ENCODE results near the gene TNMD. TPM values are rescaled to one million over a fixed set of nuclear protein-coding genes. Genes with fewer than 3 reads are reported as not detected.

The TNMD gene
- total and polyA plus RNA-seq, 9 donors, result 0.42 to 14.9 (median 1.6) TPM

- WGBS, 3 donors, result 36 to 55% (median 55%) methylated on average over 1 of the region's 1 CpG
Observed at GRCh38 chrX:100600758-100601157, 16.0 kb downstream of the TNMD start.

DNA sequence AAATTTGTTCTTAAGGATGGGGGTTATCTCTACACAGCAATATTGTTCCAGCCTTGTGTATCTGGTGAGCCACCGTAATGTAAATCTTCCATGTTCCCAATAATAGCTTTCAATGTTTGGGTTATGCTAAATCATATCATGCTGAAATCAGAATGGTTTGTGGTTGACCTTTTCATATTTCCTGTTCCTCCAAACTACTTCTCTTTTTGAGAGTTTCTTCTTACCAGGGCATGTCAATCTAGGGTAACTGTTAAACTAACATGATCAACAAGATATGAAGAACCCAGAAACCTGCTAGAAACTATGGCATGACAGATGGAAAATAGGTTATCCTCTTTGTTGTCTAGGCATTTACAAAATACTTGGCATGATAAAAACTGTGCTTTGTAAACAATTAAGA, 22.0 kb downstream of the TNMD start:
- no peak overlapping the region for H3K27ac ChIP-seq
- no peak for TF ChIP-seq POLR2A (IDR thresholded peaks at IDR 0.05)
- TF ChIP-seq EP300 (IDR thresholded peaks at IDR 0.05), result no peak
- no peak for TF ChIP-seq CTCF (IDR thresholded peaks at IDR 0.05)
- H3K9me3 ChIP-seq, result no peaks in the 10 kb centered on the region
- H3K4me1 ChIP-seq (ENCODE audit: insufficient read depth), result no peaks in the 10 kb centered on the region
- no peaks in the 10 kb centered on the region for H3K36me3 ChIP-seq
- DNase-seq, result no peak
- H3K4me3 ChIP-seq, result no peak overlapping the region
- H3K27me3 ChIP-seq, result no peaks in the 10 kb centered on the region
- intact Hi-C loops (cut with DNase I), result loop anchor here in 1 of 4 donors (5.0 kb wide), 1 partner anchor 94 kb away; no protein-coding TSS in a partner anchor
- 85 to 88% (median 87%) methylated on average over 1 of the region's 1 CpG for WGBS, 3 donors

More at GRCh38 chrX:100600758-100601157, 16.0 kb downstream of the TNMD start:
- Histone ChIP-seq H3K27ac (no peak overlapping the region), H3K36me3 (no peaks in the 10 kb centered on the region), H3K9me3 (no peaks in the 10 kb centered on the region), H3K4me1 (ENCODE audit: insufficient read depth) (no peaks in the 10 kb centered on the region), H3K4me3 (no peak overlapping the region), H3K27me3 (no peaks in the 10 kb centered on the region)
- no peak for DNase-seq
- intact Hi-C loops (cut with DNase I), result no loop called here
- TF ChIP-seq EP300 (IDR thresholded peaks at IDR 0.05), result no peak
- TF ChIP-seq POLR2A (IDR thresholded peaks at IDR 0.05), result no peak
- TF ChIP-seq CTCF (IDR thresholded peaks at IDR 0.05), result no peak

GRCh38 chrX:100609591-100609990, 24.9 kb downstream of the TNMD start:
- H3K9me3 ChIP-seq, result no peaks in the 10 kb centered on the region
- no peaks in the 10 kb centered on the region for H3K4me1 ChIP-seq (ENCODE audit: insufficient read depth)
- DNase-seq, result no peak
- H3K27ac ChIP-seq, result no peak overlapping the region
- H3K4me3 ChIP-seq, result no peak overlapping the region
- 3 to 12% (median 10%) methylated on average over 1 of the region's 1 CpG for WGBS, 3 donors
- no peak for TF ChIP-seq POLR2A (IDR thresholded peaks at IDR 0.05)
- TF ChIP-seq CTCF (IDR thresholded peaks at IDR 0.05), result peak in 1 of 3 donors; percentile 21
- TF ChIP-seq EP300 (IDR thresholded peaks at IDR 0.05), result no peak
- H3K36me3 ChIP-seq, result no peaks in the 10 kb centered on the region
- intact Hi-C loops (cut with DNase I), result loop anchor here in 1 of 4 donors (5.0 kb wide), 1 partner anchor 97 kb away; no protein-coding TSS in a partner anchor
- no peaks in the 10 kb centered on the region for H3K27me3 ChIP-seq

DNA sequence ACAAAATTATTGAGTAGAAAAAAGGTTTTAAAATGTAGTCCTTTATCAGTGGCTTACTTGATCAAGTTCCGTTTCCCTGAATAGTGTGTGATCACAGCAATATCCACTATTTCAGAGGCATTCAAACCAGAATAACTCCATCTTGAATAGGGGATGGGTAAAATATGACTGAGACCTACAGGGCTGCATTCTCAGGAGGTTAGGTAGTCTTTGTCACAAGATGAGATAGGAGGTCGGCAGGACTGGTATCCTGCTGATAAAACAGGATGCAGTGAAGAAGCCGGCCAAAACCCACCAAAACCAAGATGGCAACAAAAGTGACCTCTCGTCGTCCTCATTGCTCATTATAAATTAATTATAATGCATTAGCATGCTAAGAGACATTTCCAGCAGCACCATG, 27.2 kb downstream of the TNMD start:
- Histone ChIP-seq H3K27ac (no peak overlapping the region), H3K9me3 (no peaks in the 10 kb centered on the region), H3K4me1 (ENCODE audit: insufficient read depth) (no peaks in the 10 kb centered on the region), H3K27me3 (no peaks in the 10 kb centered on the region), H3K4me3 (no peak overlapping the region), H3K36me3 (no peaks in the 10 kb centered on the region)
- no peak for TF ChIP-seq CTCF (IDR thresholded peaks at IDR 0.05)
- no peak for TF ChIP-seq EP300 (IDR thresholded peaks at IDR 0.05)
- TF ChIP-seq POLR2A (IDR thresholded peaks at IDR 0.05), result no peak
- intact Hi-C loops (cut with DNase I), result loop anchor here in 1 of 4 donors (5.0 kb wide), 1 partner anchor 100 kb away; no protein-coding TSS in a partner anchor
- DNase-seq, result no peak
- WGBS, 3 donors, result 77 to 85% (median 78%) methylated on average over 5 of the region's 5 CpGs

All from ovary (tissue), 9 donors.